GM19467 (cell line): Measurements from ENCODE around the gene GPC6.

ENCODE experiments used
- ATAC-seq: cut with Tn5 transposase; IDR thresholded peaks from one replicate; pipeline ENCODE4 v1.9.1; 2021; ENCODE audit warnings: mild to moderate bottlenecking, moderate library complexity; ENCODE audit not compliant: unreplicated experiment

The GPC6 gene

GRCh38 chr13:93767917-93768409 lies 541.4 kb downstream of the GPC6 start:
- ATAC-seq: no peak

DNA sequence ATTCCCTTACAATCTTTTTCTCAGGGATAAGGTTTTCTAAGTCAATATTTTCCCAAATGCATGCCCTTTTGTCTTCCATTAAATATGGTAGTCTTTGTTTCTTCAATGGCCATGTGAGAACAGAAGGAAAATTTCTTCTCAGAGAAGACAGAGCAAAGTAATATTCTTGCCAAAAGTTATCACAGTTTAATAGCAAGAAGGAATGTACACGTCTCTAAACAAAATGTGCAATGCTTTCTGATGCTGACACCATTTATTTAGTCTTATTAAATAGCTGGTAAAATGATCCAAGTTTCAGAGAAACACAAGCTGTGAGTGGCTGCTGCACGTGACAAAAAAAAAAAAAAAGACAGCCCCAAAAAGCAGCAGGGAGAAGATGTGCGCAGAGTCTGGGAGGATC lies 542.5 kb downstream of the GPC6 start:
- no peak for ATAC-seq

DNA sequence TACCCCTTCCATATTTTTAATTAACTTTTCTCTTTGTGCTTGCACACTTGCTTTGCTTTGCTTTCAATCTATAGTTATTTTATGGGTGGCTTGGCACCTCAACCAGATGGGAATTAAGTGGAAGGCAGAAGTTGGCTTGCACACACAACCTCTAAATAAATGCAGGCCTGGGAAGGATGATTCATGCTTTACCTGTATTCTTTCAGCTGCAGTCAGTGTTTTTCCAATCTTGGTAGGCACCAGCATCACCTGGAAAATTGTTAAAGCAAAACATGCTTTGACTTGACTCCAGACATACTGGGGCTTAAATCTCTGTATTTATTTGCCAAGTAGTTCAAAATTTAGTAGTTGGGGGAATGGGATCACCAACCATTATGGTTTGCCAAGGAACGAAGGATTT lies 543.0 kb downstream of the GPC6 start:
- no peak for ATAC-seq

GRCh38 chr13:93771227-93771626 lies 544.6 kb downstream of the GPC6 start:
- no peak for ATAC-seq

- ATAC-seq: no peak
Observed at GRCh38 chr13:93771782-93772181, 545.2 kb downstream of the GPC6 start.

DNA sequence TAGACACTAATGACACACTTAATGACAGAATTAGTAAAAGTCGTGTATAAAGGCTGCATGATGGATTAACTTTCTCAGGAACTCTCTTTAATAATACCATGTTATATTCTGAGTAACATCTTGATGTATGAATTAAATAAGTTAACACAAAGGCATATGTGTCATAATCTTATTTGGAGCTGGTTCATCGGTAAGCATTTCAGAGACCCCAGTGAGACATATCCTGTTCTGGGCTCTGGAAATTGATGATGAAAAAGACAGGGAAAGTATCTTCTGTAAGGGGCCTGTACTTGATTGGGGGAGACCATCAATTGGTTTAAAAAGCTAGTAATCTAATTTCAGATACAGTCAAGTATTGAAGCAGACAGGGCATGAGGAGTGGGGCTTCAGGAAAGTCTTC lies 547.9 kb downstream of the GPC6 start:
- ATAC-seq: no peak

DNA sequence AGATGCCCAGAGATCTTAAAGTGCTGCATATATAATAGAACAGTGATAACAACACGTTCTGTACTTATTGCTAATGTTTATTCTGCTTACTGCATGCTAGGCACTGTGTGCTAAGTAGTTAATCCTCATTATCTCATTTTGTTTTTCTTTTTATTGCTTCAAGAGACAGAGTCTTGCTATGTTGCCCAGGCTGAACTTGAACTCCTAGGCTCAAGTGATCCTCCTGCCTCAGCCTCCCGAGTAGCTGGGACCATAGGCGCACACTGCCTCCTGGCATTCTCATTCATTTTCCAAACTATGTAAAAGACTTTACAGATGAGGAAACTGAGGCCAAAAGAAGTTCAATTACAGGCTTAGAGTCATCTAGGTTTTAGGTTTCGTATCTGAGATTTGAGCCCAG lies 548.4 kb downstream of the GPC6 start:
- ATAC-seq: no peak

DNA sequence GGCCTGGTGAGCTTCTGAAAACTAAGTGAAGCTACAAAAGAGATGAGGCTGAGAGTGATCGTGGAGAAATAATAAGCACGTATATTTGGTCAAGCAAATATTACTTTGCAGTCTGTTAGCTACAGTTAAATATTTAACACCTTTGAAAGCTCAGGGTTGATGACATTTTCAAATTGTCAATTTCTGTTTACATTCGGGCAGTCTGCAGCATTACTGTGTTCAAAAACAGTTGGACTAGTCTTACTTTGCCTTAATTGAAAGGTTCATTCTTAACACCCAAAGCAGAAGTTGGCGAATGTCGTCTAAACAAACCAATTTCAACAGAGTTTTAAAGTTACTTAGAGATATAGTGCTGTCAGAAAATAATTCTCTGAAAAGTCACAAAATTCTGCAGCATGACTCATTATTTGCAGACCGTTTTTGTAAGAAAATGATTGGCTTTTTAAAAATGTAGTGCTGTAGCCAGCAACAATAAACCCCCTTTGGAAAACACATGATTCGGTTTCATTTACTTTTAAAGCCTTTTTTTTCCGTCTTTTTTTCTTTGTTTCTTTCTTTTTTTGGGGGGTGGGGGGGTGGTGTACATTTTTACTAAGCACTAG lies 549.0 kb downstream of the GPC6 start:
- ATAC-seq: no peak

GRCh38 chr13:93776936-93777335 lies 550.3 kb downstream of the GPC6 start:
- no peak for ATAC-seq

DNA sequence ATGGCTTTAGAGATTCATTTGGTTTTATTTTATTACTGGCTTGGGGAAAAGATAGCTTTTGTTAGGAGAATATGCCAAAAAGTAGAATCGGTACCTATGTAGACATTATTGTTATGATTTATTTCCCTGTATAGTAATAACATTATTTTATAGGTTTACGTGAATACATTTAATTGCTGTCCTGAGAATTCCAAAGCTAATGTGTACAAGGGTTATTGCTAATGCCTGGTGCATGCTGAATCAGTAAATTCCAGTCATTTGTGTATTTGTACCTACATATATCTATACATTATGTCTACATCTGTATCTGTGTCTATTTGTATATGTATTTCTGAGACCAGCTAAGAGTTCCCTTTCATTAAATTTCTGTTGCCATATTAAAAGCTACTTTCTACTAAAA lies 550.9 kb downstream of the GPC6 start:
- ATAC-seq: no peak

DNA sequence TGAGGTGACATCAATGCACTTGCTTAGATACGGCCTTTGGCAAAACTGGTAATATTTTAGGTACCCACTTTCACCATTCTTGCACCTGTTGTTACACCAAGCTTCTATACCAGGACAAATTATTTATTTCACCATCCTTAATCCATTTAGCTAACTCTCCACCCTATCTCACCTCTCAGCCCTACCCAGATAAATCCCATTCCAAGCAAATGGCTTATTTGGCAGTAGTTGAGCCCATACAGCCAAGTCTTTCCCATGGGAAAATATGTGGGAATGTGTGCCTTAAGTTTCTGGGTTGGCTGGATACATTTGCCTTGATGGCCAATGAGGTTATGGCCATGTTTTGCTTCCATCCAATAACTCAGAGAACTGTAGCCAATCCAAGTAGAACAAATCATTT lies 551.9 kb downstream of the GPC6 start:
- no peak for ATAC-seq

- ATAC-seq: no peak
Observed at GRCh38 chr13:93784191-93784590, 557.6 kb downstream of the GPC6 start.

DNA sequence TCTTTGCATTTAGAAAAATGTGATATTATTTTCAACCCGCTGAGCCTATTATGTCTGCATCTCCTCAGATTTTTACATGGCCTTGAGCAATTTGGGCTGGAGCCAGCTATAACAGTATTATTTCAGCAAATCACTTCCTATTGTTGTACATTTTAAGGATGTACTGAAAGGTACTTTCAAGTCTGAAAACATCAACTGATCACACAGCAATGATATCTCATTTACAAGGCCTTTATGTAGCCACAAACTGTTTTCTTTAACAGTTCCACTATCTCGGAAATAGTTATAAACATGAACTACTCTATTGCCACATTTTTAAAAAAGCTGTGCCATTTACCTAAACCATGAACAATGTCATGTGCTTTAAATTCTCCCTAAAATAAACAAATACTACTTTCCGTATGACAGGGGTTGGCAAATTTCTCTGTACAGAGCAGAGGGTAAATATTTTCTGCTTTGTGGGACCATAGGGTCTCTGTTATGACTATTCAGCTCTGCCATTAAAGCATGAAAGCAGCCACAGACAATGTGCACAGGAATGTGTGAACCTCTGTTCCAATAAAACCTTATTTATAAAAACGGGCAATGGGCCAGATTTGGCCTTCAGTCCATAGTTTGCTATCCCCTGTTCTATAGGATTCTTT lies 560.4 kb downstream of the GPC6 start:
- ATAC-seq: no peak

- no peak for ATAC-seq
Observed at GRCh38 chr13:93788456-93788855, 561.8 kb downstream of the GPC6 start.

DNA sequence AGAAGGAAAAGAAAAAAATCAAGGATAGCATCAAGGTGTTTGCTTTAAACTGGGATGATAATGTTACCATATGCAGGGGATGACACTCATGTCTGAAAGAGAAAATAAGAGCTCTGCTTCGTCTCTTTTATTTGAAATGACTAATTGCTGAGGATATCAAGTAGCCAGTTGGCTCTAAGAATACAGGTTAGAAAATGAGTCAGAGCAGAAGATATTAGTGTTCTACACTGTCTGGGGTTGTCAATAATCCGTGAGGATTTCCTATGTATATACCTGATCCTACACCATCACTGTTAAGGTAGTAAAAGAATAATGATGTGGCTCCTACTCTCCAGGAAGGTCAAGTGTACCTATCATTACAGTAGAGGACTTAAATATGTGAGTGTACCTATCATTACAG lies 562.5 kb downstream of the GPC6 start:
- ATAC-seq: no peak

GRCh38 chr13:93794197-93794885 lies 567.7 kb downstream of the GPC6 start:
- peak; percentile 64 for ATAC-seq

GRCh38 chr13:93797463-93797862 lies 570.9 kb downstream of the GPC6 start:
- no peak for ATAC-seq

DNA sequence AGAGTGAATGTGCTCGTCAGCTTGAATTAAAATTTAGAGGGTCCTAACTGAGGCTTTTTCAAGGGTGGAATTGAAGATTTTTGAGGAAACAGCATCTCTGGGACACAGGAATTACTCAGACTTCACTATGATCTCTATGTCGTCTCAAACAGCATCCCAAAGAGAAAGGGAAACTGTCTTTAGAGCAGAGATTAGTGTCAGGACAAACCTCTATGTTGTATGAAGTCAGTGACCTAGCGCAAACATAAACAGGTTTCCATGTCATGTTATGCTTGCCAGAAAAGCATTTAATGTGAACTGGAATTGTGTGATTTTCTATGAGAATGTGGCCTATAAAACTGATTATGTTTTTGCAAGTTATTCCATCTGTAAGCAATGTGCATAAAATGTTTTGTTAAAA lies 573.7 kb downstream of the GPC6 start:
- ATAC-seq: no peak

DNA sequence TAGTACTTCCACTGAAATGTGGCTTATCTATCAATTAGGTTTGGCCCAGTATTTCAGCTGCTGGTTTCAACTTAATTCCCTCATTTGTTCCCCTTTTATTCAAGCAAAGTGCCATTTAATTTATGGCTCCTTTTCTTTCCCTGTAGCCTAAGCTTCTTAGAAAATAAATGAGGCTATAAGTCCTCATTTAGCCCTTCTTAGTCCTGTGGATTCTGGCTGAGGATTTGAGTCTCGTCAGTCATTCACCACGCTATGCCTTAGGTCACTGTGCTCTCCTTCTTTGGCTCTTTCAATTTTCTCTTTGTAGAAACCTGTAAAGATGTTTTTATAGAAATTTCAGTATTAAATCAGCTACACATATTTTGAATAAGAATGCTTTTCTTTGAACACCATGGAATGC lies 579.1 kb downstream of the GPC6 start:
- no peak for ATAC-seq

DNA sequence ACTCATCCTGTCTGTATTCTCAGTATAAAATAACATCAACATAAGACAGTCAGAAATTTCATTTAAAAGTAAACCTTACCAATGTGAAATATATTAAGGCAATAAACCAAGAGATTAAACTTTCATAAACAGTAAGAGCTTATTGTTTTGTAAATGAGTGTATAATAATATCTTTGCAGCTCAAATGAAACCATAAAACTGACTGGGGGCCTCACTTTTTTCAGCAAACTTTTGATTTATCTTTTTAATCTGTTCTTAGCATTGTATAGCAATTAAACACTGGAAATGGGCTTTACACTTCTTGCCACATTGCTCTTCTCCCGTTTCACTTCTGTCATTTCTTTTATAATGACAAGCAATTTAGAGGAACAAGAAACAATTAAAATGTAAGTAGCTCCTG lies 580.3 kb downstream of the GPC6 start:
- ATAC-seq: no peak

GRCh38 chr13:93810264-93810663 lies 583.7 kb downstream of the GPC6 start:
- no peak for ATAC-seq

DNA sequence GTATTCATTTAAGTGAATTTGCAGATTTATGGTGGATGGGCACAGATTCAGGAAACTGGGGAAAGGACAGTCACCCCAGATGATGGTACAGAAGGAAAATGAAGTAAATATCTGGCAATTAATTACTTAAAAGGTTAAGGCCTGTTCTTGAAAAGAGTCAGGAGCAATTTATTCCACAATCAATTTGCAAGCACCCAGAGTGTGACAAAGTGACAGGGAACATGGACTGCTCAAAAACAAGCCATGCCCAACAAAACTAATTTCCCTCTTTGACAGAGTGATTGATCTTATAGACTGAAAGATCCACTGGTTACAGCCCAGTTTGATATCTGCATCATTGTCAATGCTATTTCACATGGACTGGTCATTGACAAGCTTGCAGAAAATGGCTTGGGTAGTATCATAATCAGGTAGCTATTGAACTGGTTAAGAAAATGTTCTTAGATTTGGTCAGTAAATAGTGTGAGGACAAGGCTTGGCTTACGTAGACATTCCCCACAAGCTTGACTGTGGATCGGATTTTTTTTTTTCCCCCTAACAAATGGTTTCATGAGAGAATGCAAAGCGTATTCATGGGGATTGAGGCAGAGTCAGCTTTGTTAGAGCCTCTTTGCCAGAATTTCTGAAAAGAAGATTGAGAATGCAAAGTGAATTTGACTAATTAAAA lies 584.6 kb downstream of the GPC6 start:
- ATAC-seq: no peak
